ENCODE results near the gene GABBR2.

GRCh38 chr9:98491231-98491651 is 217.5 kb downstream of the GABBR2 start:
- TF ChIP-seq CTCF (IDR thresholded peaks at IDR 0.05; ENCODE audit: low read depth, low read length, poor library complexity, severe bottlenecking): no peak
- TF ChIP-seq EZH2phosphoT487 (IDR thresholded peaks at IDR 0.05; ENCODE audit: borderline replicate concordance, low read length): no peak
